NT2/D1 (cell line): ENCODE measurements around the gene NTPCR.
"Not testable (repeated sequence)": the region's sequence is repeated elsewhere in the genome, so short reads cannot be mapped to it uniquely, and the experiment has no call there.

Source experiments
- SUZ12 ChIP-seq: IDR thresholded peaks from 2 replicates; pipeline ENCODE4 v1.6.1; 2011; ENCODE audit not compliant: insufficient read length, insufficient read depth; ENCODE audit errors: extremely low read depth
- YY1 ChIP-seq: IDR thresholded peaks from 2 replicates; pipeline ENCODE4 v1.6.1; 2011; ENCODE audit not compliant: insufficient read length, insufficient read depth
- ZNF274 ChIP-seq: IDR thresholded peaks from 2 replicates; pipeline ENCODE4 v1.6.1; 2011; ENCODE audit warnings: mild to moderate bottlenecking, low read depth, low read length

DNA sequence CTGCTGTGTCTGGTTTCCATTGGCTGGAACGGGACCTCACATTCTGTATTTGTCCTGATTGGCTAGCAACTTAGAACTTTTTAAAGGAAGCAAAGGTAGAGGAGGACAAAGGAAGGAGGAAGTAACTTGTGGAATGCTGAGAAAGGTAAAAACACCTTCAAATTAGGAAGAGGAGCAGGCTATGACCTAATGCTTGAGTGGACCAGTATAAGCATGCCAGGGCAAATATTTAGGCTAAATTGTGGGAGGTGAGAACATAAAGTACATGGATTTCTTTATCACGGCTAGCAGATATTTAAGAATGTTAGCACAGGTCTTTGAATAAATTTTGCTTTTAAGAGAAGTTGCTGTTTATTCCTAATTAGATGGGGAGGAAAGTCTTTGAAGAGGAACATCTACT is 36.1 kb upstream of the NTPCR start:
- TF ChIP-seq SUZ12, ZNF274, YY1: not testable (repeated sequence)
